Measurements from ENCODE around the gene NIN.
A peak's percentile ranks its signal among the peaks of the same experiment; 100 is the strongest.

The NIN gene, protein sequence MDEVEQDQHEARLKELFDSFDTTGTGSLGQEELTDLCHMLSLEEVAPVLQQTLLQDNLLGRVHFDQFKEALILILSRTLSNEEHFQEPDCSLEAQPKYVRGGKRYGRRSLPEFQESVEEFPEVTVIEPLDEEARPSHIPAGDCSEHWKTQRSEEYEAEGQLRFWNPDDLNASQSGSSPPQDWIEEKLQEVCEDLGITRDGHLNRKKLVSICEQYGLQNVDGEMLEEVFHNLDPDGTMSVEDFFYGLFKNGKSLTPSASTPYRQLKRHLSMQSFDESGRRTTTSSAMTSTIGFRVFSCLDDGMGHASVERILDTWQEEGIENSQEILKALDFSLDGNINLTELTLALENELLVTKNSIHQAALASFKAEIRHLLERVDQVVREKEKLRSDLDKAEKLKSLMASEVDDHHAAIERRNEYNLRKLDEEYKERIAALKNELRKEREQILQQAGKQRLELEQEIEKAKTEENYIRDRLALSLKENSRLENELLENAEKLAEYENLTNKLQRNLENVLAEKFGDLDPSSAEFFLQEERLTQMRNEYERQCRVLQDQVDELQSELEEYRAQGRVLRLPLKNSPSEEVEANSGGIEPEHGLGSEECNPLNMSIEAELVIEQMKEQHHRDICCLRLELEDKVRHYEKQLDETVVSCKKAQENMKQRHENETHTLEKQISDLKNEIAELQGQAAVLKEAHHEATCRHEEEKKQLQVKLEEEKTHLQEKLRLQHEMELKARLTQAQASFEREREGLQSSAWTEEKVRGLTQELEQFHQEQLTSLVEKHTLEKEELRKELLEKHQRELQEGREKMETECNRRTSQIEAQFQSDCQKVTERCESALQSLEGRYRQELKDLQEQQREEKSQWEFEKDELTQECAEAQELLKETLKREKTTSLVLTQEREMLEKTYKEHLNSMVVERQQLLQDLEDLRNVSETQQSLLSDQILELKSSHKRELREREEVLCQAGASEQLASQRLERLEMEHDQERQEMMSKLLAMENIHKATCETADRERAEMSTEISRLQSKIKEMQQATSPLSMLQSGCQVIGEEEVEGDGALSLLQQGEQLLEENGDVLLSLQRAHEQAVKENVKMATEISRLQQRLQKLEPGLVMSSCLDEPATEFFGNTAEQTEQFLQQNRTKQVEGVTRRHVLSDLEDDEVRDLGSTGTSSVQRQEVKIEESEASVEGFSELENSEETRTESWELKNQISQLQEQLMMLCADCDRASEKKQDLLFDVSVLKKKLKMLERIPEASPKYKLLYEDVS (N-terminal part only)

DNA sequence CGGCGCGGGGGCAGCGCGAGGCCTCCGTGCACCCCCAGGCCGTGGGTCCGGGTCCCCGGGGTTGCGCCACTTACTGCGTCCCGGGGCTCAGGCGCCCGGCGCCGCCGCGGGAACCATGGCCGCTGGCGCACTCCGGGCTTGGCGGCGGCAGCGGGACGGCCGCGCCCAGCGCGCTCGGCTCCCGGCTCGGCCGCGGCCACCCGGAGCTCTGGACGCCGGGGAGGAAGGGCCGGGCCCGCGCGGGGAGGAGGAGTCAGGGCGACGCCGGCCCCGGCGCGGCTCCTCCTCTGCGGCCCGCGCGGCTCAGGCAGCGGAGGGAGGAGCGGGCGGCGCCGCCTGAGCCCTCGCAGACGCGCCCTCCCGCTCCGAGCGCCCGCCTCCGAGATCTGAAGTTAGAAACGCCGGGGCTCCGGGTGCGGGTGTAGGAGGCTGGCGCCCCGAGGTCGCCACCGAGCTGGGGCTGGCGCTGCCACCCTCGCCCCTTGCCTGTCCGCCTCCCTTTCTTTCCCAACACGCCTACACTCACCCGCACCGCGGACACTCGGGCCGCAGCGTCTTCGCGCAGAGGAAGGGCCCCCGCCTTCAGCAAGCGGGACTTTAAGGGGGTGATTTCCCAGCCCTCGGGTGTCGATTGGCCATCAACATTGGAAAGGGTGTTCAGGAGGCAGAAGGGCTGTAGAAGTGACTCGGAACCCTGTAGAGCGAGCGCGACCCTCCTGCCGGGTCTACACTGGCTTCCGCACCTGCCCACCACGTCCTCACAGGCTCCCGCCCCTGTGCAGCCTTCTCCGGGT is at the start of gene NIN:
NIN (minus strand) TSS at position 231 of the 794 bp plus-strand sequence. CDS start 9,106 bp downstream, outside the sequence.
- no peak for DNase-seq

DNA sequence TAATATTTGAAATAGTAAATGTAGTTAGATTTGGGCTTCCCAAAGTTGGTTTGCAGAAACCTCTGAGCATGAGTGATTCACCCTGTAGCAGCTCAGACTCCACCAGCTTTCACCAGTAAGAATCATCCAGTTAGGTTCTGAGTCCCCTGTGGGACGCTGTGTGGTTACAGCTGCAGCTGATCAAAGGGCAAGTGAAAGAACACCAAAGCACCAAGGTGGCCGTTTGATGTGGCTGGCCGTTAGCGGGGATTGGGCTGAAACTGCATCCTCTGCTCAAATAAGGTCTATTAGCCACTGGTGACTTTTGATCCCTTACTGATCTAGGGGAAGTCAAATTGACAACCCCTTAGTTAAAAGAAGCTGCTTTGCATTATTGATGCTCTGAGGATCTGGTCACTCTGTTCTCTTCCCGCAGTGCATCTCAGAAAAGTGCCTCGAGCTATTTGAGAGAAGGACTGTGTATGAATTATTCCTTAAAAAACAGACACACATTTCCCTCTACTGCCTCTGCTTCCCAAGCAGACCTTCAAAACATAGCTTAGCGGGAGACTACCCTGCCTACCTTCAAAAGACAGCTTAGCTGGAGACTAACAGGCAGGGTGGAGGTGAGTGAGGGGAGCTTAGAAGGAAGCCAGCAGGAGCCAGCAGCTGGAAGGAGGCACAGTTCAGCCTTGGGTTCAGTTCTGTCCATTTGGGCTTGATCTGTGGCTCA is 44.6 kb upstream of the NIN start:
- no peak for DNase-seq

DNA sequence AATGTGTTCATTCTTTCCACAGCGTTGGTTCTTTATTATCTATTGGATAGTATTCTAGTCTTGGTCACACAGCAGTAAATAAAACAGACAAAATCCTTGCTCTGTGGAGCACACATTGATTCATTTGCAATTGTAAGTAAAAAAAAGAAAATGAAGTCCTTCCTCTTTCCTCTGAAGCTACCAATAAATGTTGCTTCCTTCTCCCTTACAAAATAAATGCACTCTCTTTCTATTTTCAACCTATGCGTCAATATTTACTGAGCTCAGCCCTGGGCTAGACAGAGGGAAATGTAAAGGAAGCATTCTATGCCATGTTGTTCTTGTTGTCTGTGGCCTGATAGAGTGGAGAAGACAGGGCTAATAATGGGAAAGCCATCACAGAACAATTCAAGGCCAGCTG is 43.8 kb upstream of the NIN start:
- DNase-seq: no peak

DNA sequence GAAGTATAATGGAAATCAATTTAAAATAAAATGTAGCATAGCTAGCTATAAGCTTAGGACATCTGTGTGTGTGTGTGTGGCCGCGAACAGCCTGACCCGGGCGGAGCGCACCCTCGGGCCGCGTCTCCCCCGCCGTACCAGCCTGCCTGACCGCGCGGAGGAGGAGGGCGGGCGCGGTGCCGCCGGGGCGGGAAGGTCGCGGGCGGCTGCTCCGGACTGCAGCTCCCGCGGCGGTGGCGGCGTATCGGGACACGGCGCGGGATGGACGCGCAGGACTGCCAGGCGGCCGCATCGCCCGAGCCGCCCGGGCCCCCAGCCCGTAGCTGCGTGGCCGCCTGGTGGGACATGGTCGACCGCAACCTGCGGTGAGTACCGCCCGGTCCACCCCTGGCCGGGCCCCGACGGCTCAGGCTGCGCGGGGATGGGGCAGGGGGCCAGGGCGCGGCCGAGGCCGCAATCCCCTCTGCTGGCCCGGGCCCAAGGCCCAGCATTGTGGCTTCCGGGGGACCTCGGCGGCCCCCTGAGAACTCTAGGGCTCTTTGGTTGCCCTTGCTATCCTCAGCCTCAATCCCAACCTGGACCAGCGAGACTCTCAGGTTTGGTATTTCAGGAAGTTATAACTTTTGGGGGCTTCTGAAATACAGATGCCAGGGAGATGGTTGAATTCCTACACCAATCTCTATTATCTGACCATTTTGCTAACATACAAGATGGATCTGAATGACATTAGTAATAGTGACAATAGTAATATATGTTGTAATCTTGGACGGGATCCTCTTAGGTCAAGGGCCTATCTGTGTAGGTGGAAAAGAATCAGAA is 41.2 kb upstream of the NIN start, which contains the start of gene ABHD12B:
ABHD12B (plus strand) TSS at position 140 of the 819 bp plus-strand sequence; CDS start at position 262, 122 bp downstream.
- DNase-seq: no peak

DNA sequence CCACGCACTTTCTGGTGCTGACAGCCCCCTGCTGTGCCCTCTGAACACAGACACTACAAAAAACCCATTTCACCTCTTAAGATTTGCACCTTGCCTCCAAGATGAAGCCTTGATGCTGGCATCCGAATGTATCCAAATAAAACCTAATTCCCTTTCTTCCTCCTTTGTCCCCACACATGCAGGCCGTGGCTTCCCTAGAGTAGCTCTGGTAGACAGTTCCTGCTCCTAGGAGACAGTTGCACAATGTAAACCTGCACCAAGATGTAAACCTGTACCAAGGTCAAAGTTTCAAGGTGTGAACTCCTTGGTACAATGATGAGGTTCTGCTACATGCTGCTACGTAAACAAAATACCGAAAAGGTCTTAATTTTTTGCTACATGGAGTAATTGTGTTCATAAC is 40.3 kb upstream of the NIN start:
- DNase-seq: no peak

DNA sequence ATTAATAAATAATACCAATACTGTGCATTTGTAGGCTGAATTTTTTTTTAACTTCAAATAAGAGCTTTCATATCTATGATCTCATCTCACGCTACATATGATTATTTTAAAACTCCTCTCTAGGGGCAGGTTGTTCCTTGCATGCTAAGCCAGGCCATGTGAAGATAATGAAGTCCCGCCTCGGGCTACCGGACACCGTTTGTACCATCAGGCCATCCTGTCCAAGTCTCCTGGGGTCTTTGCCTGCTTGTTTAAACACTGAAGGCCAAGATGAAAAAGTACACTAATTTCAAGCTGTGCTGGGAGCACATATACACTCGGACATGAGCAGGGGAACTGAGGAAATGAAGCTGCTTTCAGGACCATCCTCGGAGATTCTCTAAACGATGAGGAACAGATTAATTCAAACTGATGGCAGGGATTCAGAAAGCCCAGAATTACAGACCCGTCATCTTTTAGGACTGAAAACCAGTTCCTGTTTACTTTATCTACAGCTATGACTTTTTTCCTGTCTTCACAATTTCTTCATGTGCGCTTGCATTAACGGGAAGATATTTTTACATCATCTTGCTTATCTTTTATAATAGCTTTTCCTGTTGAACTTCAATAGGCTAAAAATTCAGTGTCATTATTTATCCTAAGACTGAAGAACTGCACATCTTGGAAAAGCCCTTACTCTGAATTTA is 34.6 kb upstream of the NIN start:
- no peak for DNase-seq

DNA sequence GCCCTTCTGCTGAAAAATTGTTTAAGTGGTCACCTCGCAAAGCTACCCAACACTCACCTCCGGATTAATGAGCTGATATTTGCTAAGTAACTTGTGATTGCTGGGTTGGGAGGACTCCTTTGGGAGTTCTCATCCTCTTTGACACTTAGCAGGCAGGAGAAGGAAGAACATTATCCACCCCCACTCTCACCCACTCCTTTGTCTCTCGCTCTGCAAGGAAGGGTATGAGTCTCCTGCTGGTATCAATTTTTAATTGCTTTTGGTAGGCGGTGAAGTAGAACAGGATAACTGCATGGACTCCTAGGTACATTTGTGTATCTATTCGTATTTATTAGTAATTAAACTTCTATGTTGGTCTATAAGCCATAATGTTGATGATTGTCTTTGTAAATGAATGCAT is 34.0 kb upstream of the NIN start:
- DNase-seq: no peak

DNA sequence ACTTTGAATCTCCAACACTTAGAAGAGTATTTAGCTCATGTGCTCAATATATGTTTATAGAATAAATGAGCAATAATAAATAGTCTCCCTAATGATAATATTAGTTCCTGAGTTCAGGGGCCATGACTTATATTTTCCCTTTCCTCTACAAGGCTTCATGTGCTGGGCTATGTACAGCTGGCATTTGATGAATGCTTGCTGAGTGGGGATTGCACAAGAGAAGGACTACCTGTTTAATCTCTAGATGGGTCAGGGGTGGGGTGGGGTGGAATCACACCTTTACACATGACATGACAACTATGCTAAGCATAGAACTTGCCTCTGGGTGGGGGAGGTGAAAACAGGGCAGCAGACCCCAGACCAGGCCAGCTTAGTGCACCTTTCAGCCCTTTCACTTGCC is 33.3 kb upstream of the NIN start:
- no peak for DNase-seq

DNA sequence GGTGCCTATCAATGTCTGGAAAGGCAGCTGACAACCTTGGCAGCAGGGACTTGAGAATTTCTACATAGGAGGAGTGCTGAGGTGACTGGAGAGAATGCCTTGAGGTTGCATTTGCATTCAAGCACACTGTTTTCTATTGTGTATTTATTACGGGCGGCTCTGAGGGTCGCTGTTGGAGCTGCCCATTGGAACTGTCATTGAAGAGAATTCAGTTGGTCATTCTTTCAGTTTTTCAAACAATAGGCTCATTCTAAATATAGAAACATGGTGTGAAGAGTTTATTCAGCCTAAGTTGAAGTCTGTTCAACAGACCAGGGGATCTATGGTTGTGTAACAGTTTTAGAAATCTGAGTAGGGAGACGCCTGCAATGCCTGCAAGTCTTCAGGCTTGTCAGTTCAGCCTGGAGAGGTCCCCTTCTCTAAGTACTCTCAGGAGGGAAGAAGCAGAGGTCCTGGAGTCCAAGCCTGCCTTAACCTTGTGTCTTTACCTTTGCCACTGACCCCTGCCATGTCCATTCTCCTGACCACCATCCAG is 31.1 kb upstream of the NIN start:
- no peak for DNase-seq

DNA sequence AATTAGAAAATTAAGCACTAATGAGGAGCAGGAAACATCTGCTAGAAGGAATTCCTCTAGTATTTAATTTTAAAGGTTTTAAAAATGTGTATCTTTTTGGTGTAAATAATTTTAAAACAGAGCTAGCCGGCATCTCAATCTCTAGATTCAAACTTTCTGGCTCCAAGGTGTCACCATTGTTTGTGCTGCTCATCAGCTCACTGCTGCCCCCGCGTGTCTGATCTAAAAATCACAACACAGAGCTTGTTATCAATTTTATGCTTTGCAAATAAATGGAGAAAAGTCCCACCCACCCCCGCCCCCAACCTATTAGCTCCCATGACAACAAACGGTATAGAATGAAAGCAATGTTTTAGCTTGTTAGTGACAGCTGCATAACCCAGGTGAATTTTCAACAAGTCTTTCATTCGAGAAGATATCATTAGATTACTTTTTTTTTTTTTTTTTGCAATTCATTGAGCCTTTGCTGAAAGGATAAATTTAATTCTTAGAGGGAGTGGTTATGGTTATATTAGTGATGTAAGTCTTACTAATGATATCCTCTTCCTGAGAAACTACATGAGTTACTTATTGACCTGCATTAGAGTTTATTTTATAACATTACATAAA is 29.6 kb upstream of the NIN start:
- peak; percentile 26 for DNase-seq

DNA sequence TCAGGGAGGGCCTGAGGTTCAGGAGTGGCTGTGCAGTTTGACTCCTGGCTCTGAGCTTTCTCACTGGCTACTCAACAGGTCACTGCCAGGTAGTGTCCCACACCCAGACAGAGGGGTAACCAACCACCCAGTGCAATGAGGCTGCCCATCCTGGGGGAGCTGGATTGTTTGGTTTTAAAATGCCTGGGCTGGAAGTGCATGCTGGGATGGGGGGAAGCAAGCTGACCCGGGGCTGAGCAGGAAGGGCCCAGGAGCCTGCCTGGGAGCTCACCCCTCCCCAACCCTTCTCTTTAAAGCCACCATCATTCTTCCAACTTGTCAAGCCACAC is 28.3 kb upstream of the NIN start:
- DNase-seq: no peak

DNA sequence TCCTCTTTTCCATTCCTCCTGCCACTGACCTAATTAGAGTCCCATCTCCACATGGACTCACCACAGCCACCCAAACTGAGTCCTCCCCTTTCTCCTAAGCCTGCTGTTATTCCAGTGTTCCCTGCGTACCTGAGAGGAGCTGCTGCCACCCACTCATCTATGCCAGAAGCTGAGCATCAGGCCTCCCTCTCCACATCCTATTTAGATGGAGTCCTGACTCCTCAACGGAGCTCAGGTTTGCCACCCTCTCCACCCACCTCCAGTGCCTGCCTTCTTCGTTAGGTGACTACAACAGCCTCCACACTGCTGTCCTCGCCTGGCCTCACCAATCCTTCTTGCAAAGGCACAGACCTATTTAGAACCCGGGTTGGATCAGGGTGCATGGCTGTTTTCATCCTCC is 25.7 kb upstream of the NIN start:
- no peak for DNase-seq

DNA sequence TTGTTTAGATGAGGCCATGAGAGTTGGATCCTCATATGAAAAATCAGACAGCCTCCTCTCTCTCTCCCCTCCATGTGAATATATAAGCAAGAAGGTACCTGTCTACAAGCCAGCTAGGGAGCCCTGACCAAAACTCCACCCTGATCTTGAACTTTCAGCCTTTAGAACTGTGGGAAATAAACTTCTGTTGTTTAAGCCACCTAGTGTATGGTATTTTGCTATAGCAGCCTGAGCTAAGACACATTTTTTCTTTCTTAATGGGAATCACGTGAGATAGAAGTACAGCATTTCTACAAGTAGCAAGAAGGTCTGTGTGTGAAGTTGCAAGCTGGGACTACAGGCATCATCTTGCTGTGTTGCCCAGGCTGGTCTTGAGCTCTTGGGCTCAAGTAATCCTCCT is 24.6 kb upstream of the NIN start:
- DNase-seq: no peak

DNA sequence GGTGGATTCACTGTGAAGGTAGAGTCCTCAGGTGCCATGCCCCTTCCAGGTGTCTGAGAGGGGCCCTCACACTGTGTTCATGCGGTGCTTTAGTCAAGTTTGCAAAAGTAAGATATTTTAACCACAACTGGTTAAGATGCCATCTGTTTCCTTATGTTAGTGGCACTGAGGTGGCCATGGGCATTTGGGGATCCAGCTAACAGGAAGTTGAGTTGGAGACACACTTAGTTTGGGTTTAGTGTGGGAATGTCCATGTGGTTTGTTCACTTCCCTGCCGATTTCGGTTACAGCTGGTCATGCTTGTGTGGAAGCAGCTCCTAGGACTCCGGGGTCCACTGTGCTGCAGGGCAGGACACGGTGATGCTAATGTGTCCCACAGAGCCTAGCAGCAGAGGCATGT is 23.6 kb upstream of the NIN start:
- DNase-seq: no peak

DNA sequence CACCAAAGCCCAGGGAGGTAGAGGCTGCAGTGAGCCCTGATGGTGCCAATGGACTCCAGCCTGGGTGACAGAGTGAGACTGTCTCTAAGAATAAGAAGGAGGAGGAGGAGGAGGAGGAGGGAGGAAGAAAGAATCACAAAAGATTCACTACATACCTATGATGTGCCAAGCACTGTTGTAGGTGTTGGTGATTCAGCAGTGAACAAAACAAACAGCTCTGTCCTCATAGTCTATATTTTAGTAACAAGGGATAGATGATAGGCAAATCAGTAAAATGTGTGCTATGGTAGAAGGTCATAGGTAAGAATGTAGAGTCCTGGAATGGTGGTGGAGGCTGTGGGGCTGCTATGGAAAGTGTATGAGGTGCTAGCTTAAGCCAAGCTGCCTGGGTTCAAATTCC is 22.9 kb upstream of the NIN start:
- DNase-seq: no peak

DNA sequence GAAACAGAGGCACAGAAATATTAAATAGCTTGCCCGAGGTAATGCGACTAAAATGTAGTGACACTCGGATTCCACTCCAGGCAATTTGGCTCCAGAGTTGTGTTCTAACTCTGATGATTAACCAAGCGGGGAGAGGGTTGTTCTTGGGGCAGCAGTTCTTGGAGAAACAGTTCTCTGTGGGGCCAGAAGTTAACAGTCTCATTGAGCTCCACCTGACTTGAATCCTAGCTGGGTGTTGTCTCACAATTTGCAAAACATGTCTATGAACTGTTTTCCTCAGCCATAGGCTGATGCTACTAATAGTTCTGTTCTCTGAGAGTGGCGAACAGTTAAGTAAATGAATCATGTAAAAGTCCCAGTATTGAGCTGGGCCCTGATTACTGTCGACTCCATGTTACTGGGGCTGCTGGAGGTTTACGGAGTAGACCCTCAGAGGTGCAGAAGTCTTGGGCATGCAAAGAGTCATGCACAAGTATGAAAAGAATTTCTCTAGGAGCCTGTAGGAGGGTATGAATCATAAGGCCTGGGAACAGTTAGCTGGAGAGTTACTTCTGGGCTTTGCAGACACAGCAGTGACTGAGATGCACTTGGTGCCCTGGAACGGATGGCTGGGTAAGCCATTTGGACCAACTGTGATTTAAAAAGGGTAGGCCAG is 15.4 kb upstream of the NIN start:
- no peak for DNase-seq

DNA sequence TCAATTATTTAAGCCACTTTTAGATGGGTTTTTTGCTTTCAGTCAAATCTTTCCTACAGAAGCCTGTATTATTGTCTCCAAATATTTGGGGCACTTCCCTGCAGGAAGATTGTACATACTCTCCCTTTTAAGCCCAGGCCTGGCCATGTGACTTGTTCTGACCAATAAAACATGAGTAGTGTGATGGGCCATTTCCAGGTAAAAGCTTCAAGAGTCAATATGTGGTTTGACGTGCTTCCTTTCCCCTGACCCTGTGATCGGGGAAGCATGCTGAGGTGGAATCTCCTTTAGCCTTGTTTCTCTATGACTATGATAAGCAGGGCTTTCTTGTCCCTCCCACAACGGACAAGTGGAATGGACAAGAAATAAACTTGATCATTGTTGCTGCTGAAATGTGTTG is 14.2 kb upstream of the NIN start:
- DNase-seq: no peak

DNA sequence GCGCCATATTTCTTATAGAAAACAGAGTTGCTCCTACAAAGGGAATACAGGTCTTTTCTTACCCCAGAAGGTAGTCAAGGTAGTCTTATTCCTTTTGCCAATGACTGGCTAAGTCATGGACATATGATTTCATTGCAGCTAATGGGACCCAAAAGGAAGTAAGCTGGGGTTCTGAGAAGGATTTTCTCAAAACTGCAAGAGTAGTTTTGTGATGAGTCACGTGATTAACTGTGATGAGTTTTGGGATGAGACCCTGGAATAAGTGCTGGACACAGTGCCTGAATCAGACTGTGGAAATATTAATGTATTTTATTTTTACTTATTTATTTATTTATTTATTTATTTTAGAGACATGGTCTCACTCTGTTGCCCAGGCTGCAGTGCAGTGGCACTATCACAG is 13.4 kb upstream of the NIN start:
- no peak for DNase-seq

DNA sequence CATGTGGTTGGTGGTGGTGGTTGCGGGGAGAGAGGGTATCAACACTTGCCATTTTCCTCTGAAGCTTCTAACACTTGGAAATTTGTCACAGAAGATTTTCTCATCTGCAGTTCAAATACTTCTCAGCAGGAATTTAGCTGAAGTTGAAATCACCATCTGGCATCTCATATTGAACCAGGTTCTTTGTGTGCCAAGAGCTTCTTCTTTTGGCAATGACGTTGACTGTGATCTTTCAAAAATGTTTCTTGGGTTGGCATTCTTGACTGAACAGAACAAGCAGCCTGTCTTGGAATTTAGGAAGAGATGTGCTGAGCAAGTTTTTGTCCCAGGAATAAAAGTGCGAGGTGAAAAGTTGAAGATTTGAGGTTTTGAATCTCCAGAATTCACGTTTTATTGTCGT is 8.7 kb upstream of the NIN start:
- no peak for DNase-seq

All from GOT3 (cell line).